Endothelial cell (in vitro differentiated cells): ENCODE data around the gene ZNF184. TPM values are rescaled to one million over a fixed set of nuclear protein-coding genes. Genes with fewer than 3 reads are reported as not detected.

Experiments used
- DNase-seq: peaks from one replicate; pipeline ENCODE4 v3.0.0; 2021; ENCODE audit warnings: low spot score
- H3K27ac Mint-ChIP-seq: one replicate; pipeline ENCODE4 v1.8.0; 2021; ENCODE audit warnings: mixed read lengths, inconsistent platforms; ENCODE audit not compliant: unreplicated experiment
- H3K27me3 Mint-ChIP-seq: one replicate; pipeline ENCODE4 v1.8.0; 2021; ENCODE audit warnings: mild to moderate bottlenecking, moderate library complexity, mixed read lengths, inconsistent platforms; ENCODE audit not compliant: unreplicated experiment
- H3K36me3 Mint-ChIP-seq: one replicate; pipeline ENCODE4 v1.8.0; 2021; ENCODE audit warnings: mild to moderate bottlenecking, low read depth, mixed read lengths, inconsistent platforms; ENCODE audit not compliant: unreplicated experiment
- H3K4me1 Mint-ChIP-seq: one replicate; pipeline ENCODE4 v1.8.0; 2021; ENCODE audit warnings: mild to moderate bottlenecking, mixed read lengths, inconsistent platforms; ENCODE audit not compliant: unreplicated experiment
- H3K4me3 Mint-ChIP-seq: one replicate; pipeline ENCODE4 v1.8.0; 2021; ENCODE audit warnings: mild to moderate bottlenecking, mixed read lengths, inconsistent platforms; ENCODE audit not compliant: unreplicated experiment
- H3K9me3 Mint-ChIP-seq: one replicate; pipeline ENCODE4 v1.8.0; 2021; ENCODE audit warnings: mixed read lengths, inconsistent platforms; ENCODE audit not compliant: unreplicated experiment
- total RNA-seq: library from RNA; stranded (reverse); fragmentation: NEBNext Ultra II Directional; extraction: Animal tissue kit (Norgen Biotek cat#: 25700); gene quantifications from one replicate; pipeline ENCODE4 v1.2.1, GENCODE V29; 2021; ENCODE audit not compliant: unreplicated experiment
- TF ChIP-seq, protein P1 (sequence below): fragments of 200-600 bp; sonication (generic); IDR thresholded peaks from one replicate; pipeline ENCODE4 v1.5.0; 2021; ENCODE audit warnings: antibody characterized with exemption; ENCODE audit not compliant: unreplicated experiment

Gene ZNF184
- total RNA-seq, 1 donor from 2014 or later, result 12.6 TPM

- Mint-ChIP-seq H3K36me3 (peaks cover 36% of the 10 kb centered on the region), H3K27me3 (peaks cover 2% of the 10 kb centered on the region), H3K27ac (no peak overlapping the region), H3K4me1 (peaks cover 15% of the 10 kb centered on the region), H3K9me3 (no peaks in the 10 kb centered on the region), H3K4me3 (no peak overlapping the region)
- DNase-seq, result no peak
- TF ChIP-seq, protein P1, sequence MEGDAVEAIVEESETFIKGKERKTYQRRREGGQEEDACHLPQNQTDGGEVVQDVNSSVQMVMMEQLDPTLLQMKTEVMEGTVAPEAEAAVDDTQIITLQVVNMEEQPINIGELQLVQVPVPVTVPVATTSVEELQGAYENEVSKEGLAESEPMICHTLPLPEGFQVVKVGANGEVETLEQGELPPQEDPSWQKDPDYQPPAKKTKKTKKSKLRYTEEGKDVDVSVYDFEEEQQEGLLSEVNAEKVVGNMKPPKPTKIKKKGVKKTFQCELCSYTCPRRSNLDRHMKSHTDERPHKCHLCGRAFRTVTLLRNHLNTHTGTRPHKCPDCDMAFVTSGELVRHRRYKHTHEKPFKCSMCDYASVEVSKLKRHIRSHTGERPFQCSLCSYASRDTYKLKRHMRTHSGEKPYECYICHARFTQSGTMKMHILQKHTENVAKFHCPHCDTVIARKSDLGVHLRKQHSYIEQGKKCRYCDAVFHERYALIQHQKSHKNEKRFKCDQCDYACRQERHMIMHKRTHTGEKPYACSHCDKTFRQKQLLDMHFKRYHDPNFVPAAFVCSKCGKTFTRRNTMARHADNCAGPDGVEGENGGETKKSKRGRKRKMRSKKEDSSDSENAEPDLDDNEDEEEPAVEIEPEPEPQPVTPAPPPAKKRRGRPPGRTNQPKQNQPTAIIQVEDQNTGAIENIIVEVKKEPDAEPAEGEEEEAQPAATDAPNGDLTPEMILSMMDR, result no peak
Observed at GRCh38 chr6:27470023-27470422, 2.9 kb downstream of the ZNF184 start.

DNA sequence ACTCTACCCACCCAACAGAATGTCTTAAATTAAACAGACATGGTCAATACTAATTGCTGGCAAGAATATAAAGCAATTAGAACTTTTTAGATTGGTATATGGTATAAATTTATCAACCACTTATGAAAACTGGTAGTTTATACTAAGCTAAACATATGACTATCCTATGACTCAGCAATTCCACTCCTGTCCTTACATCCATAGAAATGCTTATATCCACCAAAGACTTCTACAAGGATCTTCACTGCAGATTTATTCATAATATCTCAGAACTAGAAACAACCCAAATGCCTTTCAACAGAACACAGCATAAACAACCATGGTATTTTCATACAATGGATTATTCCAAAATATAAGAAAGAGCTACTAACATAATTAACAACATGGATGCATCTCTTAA lies 4.6 kb downstream of the ZNF184 start:
- H3K27ac Mint-ChIP-seq, result no peak overlapping the region
- peaks cover 50% of the 10 kb centered on the region for H3K36me3 Mint-ChIP-seq
- TF ChIP-seq, protein P1, result no peak
- H3K4me3 Mint-ChIP-seq, result peak overlapping the region; percentile 47
- DNase-seq, result no peak
- peaks cover 15% of the 10 kb centered on the region for H3K4me1 Mint-ChIP-seq
- no peaks in the 10 kb centered on the region for H3K9me3 Mint-ChIP-seq
- peaks cover 2% of the 10 kb centered on the region for H3K27me3 Mint-ChIP-seq

DNA sequence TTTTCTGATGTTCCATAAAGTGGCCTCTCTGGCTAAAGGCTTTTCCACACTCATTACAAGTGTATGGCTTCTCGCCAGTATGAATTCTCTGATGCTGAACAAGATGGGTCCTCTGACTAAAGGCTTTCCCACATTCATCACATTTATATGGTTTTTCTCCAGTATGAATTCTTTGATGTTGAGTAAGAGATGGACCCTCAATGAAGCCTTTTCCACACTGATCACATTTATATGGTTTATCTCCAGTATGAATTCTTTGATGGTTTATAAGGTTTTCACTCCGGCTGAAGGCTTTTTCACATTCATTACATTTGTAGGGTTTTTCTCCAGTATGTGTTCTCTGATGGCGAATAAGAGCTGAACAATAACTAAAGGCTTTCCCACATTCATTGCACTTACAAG lies 20.4 kb downstream of the ZNF184 start:
- Mint-ChIP-seq H3K4me3 (peak overlapping the region; percentile 82), H3K4me1 (no peaks in the 10 kb centered on the region), H3K27me3 (no peaks in the 10 kb centered on the region), H3K36me3 (peaks cover 89% of the 10 kb centered on the region), H3K27ac (no peak overlapping the region), H3K9me3 (peaks cover 58% of the 10 kb centered on the region)
- DNase-seq, result no peak
- TF ChIP-seq, protein P1, result no peak

DNA sequence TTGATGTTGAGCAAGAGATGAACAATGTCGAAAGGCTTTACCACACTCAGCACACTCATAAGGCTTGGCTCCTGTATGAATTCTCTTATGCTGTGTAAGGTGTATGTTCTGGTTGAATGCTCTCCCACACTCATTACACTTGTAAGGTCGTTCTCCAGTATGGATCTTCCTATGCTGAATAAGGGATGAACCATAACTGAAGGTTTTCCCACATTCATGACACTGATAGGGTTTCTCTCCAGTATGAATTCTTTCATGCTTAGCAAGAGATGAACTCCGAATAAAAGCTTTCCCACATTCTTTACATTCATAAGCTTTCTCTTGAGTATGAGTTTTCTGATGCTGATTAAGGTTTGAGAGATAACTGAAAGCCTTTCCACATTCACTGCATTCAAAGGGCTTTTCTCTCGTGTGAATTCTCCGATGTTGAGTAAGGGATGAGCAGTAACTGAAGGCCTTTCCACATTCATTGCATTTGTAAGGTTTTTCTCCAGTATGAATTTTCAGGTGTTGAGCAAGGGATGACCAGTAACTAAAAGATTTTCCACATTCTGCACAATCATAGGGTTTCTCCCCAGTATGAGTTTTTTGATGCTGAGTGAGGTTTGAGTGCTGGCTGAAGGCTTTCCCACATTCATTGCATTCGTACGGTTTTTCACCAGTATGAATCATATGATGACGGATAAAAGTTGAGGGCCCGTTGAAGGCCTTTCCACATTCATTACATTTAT lies 21.1 kb downstream of the ZNF184 start:
- Mint-ChIP-seq H3K27ac (no peak overlapping the region), H3K4me1 (no peaks in the 10 kb centered on the region), H3K36me3 (peaks cover 86% of the 10 kb centered on the region), H3K27me3 (no peaks in the 10 kb centered on the region), H3K9me3 (peaks cover 62% of the 10 kb centered on the region), H3K4me3 (peak overlapping the region; percentile 82)
- TF ChIP-seq, protein P1, result no peak
- DNase-seq, result no peak

GRCh38 chr6:27448456-27448855 lies 24.4 kb downstream of the ZNF184 start:
- Mint-ChIP-seq H3K4me1 (no peaks in the 10 kb centered on the region), H3K27ac (no peak overlapping the region), H3K4me3 (peak overlapping the region; percentile 0), H3K36me3 (peaks cover 62% of the 10 kb centered on the region), H3K27me3 (no peaks in the 10 kb centered on the region), H3K9me3 (peaks cover 50% of the 10 kb centered on the region)
- TF ChIP-seq, protein P1, result no peak
- no peak for DNase-seq
